ENCODE data around the gene HSPE1. TPM values are rescaled to one million over a fixed set of nuclear protein-coding genes. Genes with fewer than 3 reads are reported as not detected.

HSPE1 gene
- total RNA-seq, 4 donors from 2014 or later: 22.3 to 55.0 (median 39.4) TPM

DNA sequence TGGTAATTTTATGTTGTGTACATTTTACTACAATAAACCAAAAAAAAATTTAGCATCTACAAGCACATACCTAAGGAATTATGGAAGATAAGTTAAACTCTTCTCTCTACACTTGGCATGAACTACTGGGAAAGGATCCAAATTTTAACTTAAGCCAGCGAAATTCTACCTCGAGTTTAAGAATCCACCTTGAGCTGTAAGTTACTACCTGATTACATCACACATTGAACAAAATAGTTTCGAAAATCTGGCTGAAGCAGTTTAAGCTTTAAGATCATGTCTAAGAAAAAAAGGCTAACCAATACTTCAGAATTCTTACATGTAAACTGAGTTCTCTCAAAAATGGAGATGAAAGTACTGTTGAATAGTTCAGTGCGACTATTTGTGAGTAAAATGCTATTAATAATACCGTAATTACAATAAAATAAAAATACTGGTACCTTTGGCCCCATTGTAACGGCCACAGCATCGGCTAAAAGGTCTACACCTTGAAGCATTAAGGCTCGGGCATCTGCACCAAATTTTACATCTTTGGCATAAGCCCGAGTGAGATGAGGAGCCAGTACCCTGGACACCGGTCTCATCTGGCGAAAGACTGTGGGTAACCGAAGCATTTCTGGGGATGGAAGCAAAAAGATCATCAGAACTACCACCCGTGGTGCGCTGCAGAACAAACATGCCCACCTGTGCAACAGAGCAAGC lies 1.8 kb upstream of the HSPE1 start:
- Histone ChIP-seq H3K4me1 (peaks cover 0 to 14% of the 10 kb centered on the region in 2 donors), H3K27ac (peak overlapping the region; percentile 97 to 99), H3K36me3 (no peaks in the 10 kb centered on the region), H3K27me3 (no peaks in the 10 kb centered on the region), H3K9me3 (no peaks in the 10 kb centered on the region), H3K4me3 (peak overlapping the region; percentile 80 to 90)
- DNase-seq: no peak
- TF ChIP-seq, protein P1, sequence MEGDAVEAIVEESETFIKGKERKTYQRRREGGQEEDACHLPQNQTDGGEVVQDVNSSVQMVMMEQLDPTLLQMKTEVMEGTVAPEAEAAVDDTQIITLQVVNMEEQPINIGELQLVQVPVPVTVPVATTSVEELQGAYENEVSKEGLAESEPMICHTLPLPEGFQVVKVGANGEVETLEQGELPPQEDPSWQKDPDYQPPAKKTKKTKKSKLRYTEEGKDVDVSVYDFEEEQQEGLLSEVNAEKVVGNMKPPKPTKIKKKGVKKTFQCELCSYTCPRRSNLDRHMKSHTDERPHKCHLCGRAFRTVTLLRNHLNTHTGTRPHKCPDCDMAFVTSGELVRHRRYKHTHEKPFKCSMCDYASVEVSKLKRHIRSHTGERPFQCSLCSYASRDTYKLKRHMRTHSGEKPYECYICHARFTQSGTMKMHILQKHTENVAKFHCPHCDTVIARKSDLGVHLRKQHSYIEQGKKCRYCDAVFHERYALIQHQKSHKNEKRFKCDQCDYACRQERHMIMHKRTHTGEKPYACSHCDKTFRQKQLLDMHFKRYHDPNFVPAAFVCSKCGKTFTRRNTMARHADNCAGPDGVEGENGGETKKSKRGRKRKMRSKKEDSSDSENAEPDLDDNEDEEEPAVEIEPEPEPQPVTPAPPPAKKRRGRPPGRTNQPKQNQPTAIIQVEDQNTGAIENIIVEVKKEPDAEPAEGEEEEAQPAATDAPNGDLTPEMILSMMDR (IDR thresholded peaks at IDR 0.05): no peak
- TF ChIP-seq POLR2A (IDR thresholded peaks at IDR 0.05): no peak
- intact Hi-C loops (cut with DNase I; ENCODE audit: low total_unique reads): loop anchor here (10.0 kb wide), 1 partner anchor 64 kb away; the partner anchor contains the start of gene SF3B1

DNA sequence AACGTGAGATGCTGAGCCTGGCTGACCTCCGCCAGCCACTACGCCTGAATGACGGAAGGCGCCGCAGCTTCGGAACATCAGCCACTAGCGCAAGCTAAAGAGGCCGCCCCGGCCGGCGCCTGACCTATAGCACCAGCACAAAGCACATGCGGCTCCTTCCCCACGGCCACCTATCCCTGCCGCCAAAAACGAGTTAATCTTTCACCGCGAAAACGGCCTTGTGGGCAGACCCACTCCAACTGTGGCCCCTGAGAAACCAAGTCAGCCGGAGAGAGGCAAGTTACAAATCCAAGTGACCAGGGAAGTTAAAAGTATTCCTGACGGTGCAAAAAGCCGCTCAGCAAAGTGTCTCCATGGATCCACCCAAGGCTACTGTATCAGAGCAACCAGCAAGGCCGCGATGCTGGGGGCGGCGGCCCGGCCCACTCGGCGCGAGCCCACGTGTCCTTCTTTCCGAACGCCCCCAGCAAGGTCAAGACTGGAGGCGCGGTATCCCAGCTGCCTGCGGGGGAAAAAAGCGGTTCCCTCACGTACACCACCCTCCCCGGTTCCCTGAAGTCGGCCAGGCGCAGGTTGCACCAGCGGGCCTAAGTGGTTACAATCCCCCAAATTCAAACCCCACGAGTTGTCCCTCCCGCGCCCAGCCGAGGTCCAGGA lies 1.1 kb upstream of the HSPE1 start:
- Histone ChIP-seq H3K36me3 (no peaks in the 10 kb centered on the region), H3K4me3 (peak overlapping the region; percentile 80 to 90), H3K9me3 (no peaks in the 10 kb centered on the region), H3K27me3 (no peaks in the 10 kb centered on the region), H3K4me1 (peaks cover 0 to 14% of the 10 kb centered on the region in 2 donors), H3K27ac (peak overlapping the region; percentile 97 to 99)
- DNase-seq: peak; percentile 40
- TF ChIP-seq, protein P1 (IDR thresholded peaks at IDR 0.05): no peak
- TF ChIP-seq POLR2A (IDR thresholded peaks at IDR 0.05): peak in 1 of 2 donors; percentile 22
- intact Hi-C loops (cut with DNase I; ENCODE audit: low total_unique reads): loop anchor here (10.0 kb wide), 1 partner anchor 64 kb away; the partner anchor contains the start of gene SF3B1

DNA sequence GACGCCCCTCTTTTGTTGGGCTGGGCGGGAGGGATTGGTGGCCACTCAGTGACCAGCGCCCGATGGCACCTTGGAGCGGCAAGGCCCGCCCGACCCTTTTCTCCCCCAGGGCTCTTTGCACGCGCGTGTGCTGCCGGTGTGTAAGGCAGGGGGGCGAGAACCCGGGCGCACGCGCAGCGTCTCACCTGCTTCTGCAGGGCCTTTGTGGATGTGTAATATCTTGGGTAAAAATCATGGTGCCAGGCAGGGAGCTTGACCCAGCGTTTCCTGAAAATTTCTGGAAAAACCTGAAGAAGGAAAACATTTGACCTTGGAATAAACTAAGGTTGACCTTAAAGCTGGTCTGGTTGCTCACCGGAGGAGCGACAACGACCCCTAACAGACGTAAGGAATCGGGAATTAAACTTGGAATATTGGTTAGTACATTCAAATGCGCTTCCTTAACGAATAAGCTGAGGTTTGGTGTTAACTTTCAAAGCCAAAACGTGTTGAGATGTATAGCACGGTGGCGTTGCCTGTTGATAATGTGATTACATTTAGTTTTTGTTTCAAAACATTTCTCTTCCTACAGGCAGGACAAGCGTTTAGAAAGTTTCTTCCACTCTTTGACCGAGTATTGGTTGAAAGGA lies 438 bp downstream of the HSPE1 start:
- Histone ChIP-seq H3K27ac (peak overlapping the region; percentile 97 to 99), H3K4me3 (peak overlapping the region; percentile 80 to 90), H3K4me1 (peaks cover 0 to 14% of the 10 kb centered on the region in 2 donors), H3K27me3 (no peaks in the 10 kb centered on the region), H3K36me3 (no peaks in the 10 kb centered on the region), H3K9me3 (no peaks in the 10 kb centered on the region)
- TF ChIP-seq POLR2A (IDR thresholded peaks at IDR 0.05): no peak
- TF ChIP-seq, protein P1 (IDR thresholded peaks at IDR 0.05): no peak
- no peak for DNase-seq
- intact Hi-C loops (cut with DNase I; ENCODE audit: low total_unique reads): no loop called here

DNA sequence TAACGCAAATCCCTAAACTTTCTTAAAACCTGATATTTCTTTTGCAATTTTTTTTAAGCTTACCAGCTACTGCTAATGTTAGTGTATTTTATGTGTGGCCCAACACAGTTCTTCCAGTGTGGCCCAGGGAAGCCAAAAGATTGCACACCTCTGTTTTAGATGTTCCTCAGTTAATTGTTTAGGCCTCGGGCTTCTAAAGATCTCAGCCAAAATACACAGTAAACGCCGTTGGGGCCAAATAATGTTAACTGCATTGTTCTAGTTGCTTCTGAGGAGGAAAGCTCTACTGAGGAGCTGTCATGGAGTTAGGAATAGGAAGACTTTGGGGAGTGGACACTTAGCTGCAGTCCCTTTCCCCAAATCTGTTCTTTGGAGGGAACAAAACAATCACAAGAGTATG lies 2.0 kb downstream of the HSPE1 start:
- DNase-seq: no peak
- no peak overlapping the region for H3K4me3 ChIP-seq
- peaks cover 0 to 14% of the 10 kb centered on the region in 2 donors for H3K4me1 ChIP-seq
- H3K9me3 ChIP-seq: no peaks in the 10 kb centered on the region
- intact Hi-C loops (cut with DNase I; ENCODE audit: low total_unique reads): no loop called here
- TF ChIP-seq, protein P1 (IDR thresholded peaks at IDR 0.05): no peak
- TF ChIP-seq POLR2A (IDR thresholded peaks at IDR 0.05): no peak
- H3K36me3 ChIP-seq: no peaks in the 10 kb centered on the region
- peak overlapping the region in 1 of 2 donors; percentile 99 for H3K27ac ChIP-seq
- H3K27me3 ChIP-seq: no peaks in the 10 kb centered on the region

Data from uterus (tissue), 4 donors.